Mesenteric fat pad (tissue), 1 donor: ENCODE measurements around the gene PLXNC1. TPM values are rescaled to one million over a fixed set of nuclear protein-coding genes. Genes with fewer than 3 reads are reported as not detected.

ENCODE experiments used
- DNase-seq: peaks from one replicate; pipeline ENCODE4 v3.0.0-alpha.2; 2020; ENCODE audit warnings: low spot score
- total RNA-seq: library from RNA; stranded (reverse); fragmentation: NEBNext Ultra II Directional; extraction: Animal tissue kit (Norgen Biotek cat#: 25700); gene quantifications from one replicate; pipeline ENCODE4 v1.2.1, GENCODE V29; 2021
- donor health status: DM: yes; HTN: yes; CAD: no.

PLXNC1 gene
- total RNA-seq, 1 donor from 2014 or later = 8.9 TPM

GRCh38 chr12:94202245-94203180 lies 54.1 kb downstream of the PLXNC1 start:
- DNase-seq = no peak

- DNase-seq = no peak
Measured at GRCh38 chr12:94203181-94203546, 54.8 kb downstream of the PLXNC1 start.

GRCh38 chr12:94203796-94204195 lies 55.4 kb downstream of the PLXNC1 start:
- DNase-seq = no peak

- no peak for DNase-seq
Measured at GRCh38 chr12:94204499-94205247, 56.3 kb downstream of the PLXNC1 start.

GRCh38 chr12:94205822-94206221 lies 57.4 kb downstream of the PLXNC1 start:
- no peak for DNase-seq

GRCh38 chr12:94206886-94207285 lies 58.5 kb downstream of the PLXNC1 start:
- no peak for DNase-seq

- no peak for DNase-seq
Measured at GRCh38 chr12:94207467-94207848, 59.1 kb downstream of the PLXNC1 start.

- no peak for DNase-seq
Measured at GRCh38 chr12:94207849-94208621, 59.7 kb downstream of the PLXNC1 start.

- no peak for DNase-seq
Measured at GRCh38 chr12:94208622-94208966, 60.2 kb downstream of the PLXNC1 start.

- no peak for DNase-seq
Measured at GRCh38 chr12:94209240-94209639, 60.9 kb downstream of the PLXNC1 start.

GRCh38 chr12:94211021-94211420 lies 62.6 kb downstream of the PLXNC1 start:
- no peak for DNase-seq

- DNase-seq = no peak
Measured at GRCh38 chr12:94218233-94218632, 69.9 kb downstream of the PLXNC1 start.

GRCh38 chr12:94219622-94220302 lies 71.4 kb downstream of the PLXNC1 start:
- no peak for DNase-seq

GRCh38 chr12:94220804-94221203 lies 72.4 kb downstream of the PLXNC1 start:
- no peak for DNase-seq

GRCh38 chr12:94222351-94223084 lies 74.1 kb downstream of the PLXNC1 start:
- DNase-seq = no peak

- DNase-seq = no peak
Measured at GRCh38 chr12:94223842-94224241, 75.5 kb downstream of the PLXNC1 start.

GRCh38 chr12:94225506-94225905 lies 77.1 kb downstream of the PLXNC1 start:
- no peak for DNase-seq

GRCh38 chr12:94225947-94226630 lies 77.7 kb downstream of the PLXNC1 start:
- no peak for DNase-seq

GRCh38 chr12:94227066-94227465 lies 78.7 kb downstream of the PLXNC1 start:
- DNase-seq = no peak

- DNase-seq = no peak
Measured at GRCh38 chr12:94228488-94228907, 80.1 kb downstream of the PLXNC1 start.
